Transverse colon (tissue), 4 donors: ENCODE data around the gene MED12L.

Source experiments
- EP300 ChIP-seq: sonication (generic); formaldehyde crosslinking; IDR thresholded peaks from one replicate; pipeline ENCODE4 v1.6.1; 2017; ENCODE audit warnings: antibody characterized with exemption, low read depth
- POLR2AphosphoS5 ChIP-seq, 3 donors: sonication (generic); formaldehyde crosslinking; IDR thresholded peaks; one replicate each; pipeline ENCODE4 v1.6.1; 2016; ENCODE audit warnings: antibody characterized with exemption in 3 of 3
- TF ChIP-seq, protein P1 (sequence below), 5 experiments: fragments of 200-600 bp in 3 of 5; fragments of 450-650 bp in 2 of 5; sonication (generic) in 3 of 5; IDR thresholded peaks; 1 replicate in 2 of 5; 2 replicates in 3 of 5; pipeline ENCODE4 v1.5.1; 2016 to 2017; ENCODE audit warnings: antibody characterized with exemption in 5 of 5, inconsistent platforms in 3 of 5, mild to moderate bottlenecking in 2 of 5, moderate library complexity in 1 of 5

DNA sequence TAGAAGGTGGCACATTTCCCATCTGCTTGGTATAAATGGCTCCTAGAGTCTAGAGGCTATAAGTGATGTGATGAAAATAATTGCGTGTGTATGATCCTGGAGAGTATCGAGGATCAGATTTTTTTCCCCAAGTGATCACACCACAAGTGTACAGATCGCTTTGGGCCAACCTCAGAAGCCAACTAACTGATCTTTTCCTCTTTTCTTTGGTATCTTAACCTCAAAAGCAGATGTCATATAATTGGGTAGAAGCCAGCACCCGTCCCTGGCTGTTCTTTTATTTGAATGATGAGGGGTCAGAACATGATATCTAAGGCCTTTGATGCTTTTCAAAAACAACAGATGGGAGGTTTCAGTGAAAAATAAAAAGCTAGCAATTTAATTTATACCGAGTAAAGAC lies 189.6 kb downstream of the MED12L start:
- TF ChIP-seq POLR2AphosphoS5 (IDR thresholded peaks at IDR 0.05) (no peak), EP300 (no peak)
- TF ChIP-seq, protein P1, sequence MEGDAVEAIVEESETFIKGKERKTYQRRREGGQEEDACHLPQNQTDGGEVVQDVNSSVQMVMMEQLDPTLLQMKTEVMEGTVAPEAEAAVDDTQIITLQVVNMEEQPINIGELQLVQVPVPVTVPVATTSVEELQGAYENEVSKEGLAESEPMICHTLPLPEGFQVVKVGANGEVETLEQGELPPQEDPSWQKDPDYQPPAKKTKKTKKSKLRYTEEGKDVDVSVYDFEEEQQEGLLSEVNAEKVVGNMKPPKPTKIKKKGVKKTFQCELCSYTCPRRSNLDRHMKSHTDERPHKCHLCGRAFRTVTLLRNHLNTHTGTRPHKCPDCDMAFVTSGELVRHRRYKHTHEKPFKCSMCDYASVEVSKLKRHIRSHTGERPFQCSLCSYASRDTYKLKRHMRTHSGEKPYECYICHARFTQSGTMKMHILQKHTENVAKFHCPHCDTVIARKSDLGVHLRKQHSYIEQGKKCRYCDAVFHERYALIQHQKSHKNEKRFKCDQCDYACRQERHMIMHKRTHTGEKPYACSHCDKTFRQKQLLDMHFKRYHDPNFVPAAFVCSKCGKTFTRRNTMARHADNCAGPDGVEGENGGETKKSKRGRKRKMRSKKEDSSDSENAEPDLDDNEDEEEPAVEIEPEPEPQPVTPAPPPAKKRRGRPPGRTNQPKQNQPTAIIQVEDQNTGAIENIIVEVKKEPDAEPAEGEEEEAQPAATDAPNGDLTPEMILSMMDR (IDR thresholded peaks at IDR 0.05) = no peak
